Sigmoid colon (tissue), 3 donors: ENCODE results near the gene SWAP70.

ENCODE experiments used
- CTCF ChIP-seq, 4 experiments: fragments of 450-650 bp in 3 of 4; fragments of 200-600 bp in 1 of 4; IDR thresholded peaks; one replicate each; pipeline ENCODE4 v1.5.1; 2016 to 2019; ENCODE audit warnings: antibody characterized with exemption in 4 of 4, mild to moderate bottlenecking in 3 of 4, moderate library complexity in 2 of 4
- POLR2A ChIP-seq, 2 donors: fragments of 450-650 bp; IDR thresholded peaks; one replicate each; pipeline ENCODE4 v1.6.1; 2016; ENCODE audit warnings: antibody characterized with exemption in 2 of 2, mild to moderate bottlenecking in 2 of 2, moderate library complexity in 2 of 2

GRCh38 chr11:9697766-9698165, 33.9 kb downstream of the SWAP70 start:
- no peak for TF ChIP-seq CTCF (IDR thresholded peaks at IDR 0.05)
- no peak for TF ChIP-seq POLR2A (IDR thresholded peaks at IDR 0.05)
